GM13976 (cell line): ENCODE results near the gene CAMSAP1.

ENCODE experiments used
- DNase-seq: peaks from one replicate; pipeline ENCODE4 v3.0.0; 2012; ENCODE audit warnings: low spot score
- in situ Hi-C: fragments of 300-500 bp; cut with MboI; formaldehyde crosslinking; loops from one replicate; pipeline ENCODE4 v1.12.0; 2022; ENCODE audit warnings: low sequenced_read_pairs, mixed read lengths, inconsistent platforms; ENCODE audit not compliant: unreplicated experiment
- TF ChIP-seq, protein P1 (sequence below): IDR thresholded peaks from 2 replicates; pipeline ENCODE4 v1.5.1; 2012; ENCODE audit warnings: borderline replicate concordance, mild to moderate bottlenecking; ENCODE audit not compliant: insufficient read depth; ENCODE audit errors: extremely low read depth, missing control alignments, control extremely low read depth

CAMSAP1 gene

GRCh38 chr9:135814421-135815095 lies 92.8 kb downstream of the CAMSAP1 start:
- TF ChIP-seq, protein P1, sequence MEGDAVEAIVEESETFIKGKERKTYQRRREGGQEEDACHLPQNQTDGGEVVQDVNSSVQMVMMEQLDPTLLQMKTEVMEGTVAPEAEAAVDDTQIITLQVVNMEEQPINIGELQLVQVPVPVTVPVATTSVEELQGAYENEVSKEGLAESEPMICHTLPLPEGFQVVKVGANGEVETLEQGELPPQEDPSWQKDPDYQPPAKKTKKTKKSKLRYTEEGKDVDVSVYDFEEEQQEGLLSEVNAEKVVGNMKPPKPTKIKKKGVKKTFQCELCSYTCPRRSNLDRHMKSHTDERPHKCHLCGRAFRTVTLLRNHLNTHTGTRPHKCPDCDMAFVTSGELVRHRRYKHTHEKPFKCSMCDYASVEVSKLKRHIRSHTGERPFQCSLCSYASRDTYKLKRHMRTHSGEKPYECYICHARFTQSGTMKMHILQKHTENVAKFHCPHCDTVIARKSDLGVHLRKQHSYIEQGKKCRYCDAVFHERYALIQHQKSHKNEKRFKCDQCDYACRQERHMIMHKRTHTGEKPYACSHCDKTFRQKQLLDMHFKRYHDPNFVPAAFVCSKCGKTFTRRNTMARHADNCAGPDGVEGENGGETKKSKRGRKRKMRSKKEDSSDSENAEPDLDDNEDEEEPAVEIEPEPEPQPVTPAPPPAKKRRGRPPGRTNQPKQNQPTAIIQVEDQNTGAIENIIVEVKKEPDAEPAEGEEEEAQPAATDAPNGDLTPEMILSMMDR = no peak
- DNase-seq = no peak
- in situ Hi-C loops = no loop called here

DNA sequence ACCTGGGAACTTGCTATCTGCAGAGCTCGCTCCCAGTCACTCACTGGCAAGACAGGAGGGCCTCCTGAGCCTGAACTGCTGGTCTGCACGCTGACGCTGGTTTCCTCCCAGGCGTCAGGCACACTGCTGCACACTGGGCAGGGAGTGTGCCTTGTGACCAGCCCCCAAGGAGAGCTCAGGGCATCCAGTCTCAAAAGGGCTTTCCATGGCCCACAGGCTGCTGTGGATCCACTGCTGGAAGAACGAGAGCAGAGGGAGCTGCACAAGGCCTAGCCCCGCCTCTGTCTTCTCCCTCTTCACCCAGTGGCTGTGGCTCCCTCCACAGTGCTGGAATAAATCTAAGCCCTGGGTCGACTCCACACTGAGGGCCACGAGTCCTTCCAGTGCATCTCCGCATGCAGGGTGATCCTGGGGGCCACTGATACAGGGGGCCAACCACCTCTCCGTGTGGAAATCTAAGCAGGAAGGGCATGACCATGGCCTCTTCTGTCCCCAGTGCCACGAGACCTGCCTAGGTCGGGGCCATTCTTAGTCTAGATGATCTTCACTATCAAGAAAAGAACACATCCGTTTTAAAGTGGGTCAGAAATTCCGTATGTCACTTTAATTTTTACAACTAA lies 93.6 kb downstream of the CAMSAP1 start:
- TF ChIP-seq, protein P1 = no peak
- in situ Hi-C loops = no loop called here
- no peak for DNase-seq

GRCh38 chr9:135812961-135813360 lies 94.4 kb downstream of the CAMSAP1 start:
- TF ChIP-seq, protein P1 = no peak
- no peak for DNase-seq
- in situ Hi-C loops = no loop called here

DNA sequence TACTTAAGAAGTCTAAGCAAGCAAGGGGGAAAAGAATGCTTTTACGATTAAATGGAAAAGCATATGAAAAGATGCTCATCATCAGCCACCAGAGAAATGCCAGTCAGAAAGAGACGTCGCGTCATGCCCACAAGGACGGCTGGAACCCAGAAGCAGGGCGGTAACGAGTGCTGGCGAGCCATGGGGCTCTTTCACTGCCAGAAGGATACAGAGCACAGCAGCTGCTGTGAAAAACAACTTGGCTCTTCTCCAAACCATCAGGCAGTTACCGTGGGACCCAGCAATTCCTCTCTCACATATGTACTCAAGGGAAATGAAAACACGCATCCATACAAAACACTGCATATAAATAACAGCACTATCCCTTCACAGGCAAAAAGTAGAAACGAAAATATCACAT lies 95.5 kb downstream of the CAMSAP1 start:
- TF ChIP-seq, protein P1 = no peak
- no peak for DNase-seq
- in situ Hi-C loops = no loop called here

DNA sequence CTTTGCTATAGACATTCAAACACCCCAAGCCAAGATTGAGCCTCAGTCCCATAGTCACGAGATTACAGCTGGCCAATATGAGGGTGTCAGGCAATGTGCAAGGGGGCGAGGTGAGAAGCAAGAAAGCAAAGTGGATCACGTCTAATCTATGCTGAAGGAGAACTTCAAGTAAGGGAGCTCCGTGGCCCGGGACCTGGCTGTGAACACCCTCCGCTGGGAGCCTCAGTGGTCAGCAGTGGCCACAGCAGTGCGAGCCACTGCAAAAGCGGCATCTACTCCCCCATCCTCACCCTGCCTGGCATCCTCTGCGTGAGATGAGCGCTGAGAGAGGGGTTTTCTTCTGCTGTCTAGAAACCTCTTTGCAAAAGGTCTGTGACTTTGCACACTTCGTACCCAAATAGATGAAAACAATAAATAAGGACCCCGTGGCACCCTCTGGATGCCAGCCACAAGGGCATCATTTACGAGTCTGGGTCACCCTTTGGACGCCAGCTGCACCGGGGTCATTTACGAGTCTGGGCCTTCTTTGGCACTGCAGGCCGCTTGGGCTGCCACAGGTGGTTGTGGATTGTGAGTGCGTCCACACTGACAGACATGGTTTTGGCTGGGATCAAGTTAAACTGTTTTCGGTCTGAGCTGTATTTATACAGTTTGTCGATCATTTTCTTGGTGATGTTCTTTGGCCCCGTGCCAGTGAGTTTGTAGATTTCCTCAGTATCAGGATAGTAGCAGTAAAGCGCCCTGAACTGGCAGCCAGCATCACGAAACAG lies 96.4 kb downstream of the CAMSAP1 start:
- TF ChIP-seq, protein P1 = no peak
- in situ Hi-C loops = no loop called here
- DNase-seq = no peak

DNA sequence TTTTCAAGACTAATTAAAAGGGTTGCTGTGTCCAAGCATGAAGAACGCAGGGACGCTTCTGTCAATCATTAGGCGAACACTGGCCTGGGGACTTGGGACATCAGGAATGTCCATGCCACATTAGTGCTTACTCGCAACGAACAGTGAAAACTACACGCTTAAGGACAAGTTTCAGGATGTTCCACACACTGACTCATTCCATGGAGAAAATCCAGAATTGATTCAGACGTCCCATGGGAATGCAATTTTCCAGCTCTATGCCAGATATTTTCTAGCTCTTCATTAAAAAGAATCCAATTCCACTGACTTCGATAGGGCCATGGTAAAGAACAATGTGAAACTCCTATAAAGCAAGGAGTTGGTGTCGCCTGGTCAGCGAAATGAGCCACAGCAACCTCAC lies 98.2 kb downstream of the CAMSAP1 start:
- in situ Hi-C loops = no loop called here
- TF ChIP-seq, protein P1 = no peak
- DNase-seq = no peak
